Measurements from ENCODE around the gene SLC35F1.

DNA sequence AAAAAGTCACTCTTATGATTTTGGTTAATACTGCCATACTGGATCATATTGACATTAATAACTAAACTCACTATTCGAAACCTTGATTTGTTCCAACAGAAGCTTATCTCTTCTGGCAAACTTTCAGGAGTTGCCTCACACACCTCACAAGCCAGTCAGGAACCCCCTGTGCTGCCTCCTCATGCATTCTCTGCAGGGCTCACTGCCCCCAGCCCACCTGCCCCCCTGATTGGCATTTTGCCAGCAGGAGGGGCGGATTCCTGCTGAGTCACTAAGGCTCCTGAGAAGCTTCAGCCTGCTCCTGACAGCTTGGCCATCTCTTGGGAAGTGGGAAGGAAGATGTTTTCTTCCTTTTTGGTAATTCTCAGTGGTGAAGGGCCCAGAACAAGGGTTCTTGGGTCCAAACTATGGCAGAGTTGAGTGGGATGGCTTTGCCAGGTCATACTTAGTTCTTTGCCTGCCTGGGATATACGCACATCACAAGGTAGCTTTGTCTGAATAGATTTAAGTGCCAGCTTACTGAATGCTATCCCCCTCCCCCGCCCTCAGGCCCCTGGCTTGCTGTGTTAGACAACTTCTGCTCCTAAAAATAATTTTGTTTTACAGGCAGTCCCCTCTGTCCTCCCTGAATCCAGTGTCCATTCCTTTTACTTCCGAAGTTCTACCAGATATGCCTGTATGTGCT lies 31.4 kb downstream of the SLC35F1 start:
- TF ChIP-seq, protein P1, sequence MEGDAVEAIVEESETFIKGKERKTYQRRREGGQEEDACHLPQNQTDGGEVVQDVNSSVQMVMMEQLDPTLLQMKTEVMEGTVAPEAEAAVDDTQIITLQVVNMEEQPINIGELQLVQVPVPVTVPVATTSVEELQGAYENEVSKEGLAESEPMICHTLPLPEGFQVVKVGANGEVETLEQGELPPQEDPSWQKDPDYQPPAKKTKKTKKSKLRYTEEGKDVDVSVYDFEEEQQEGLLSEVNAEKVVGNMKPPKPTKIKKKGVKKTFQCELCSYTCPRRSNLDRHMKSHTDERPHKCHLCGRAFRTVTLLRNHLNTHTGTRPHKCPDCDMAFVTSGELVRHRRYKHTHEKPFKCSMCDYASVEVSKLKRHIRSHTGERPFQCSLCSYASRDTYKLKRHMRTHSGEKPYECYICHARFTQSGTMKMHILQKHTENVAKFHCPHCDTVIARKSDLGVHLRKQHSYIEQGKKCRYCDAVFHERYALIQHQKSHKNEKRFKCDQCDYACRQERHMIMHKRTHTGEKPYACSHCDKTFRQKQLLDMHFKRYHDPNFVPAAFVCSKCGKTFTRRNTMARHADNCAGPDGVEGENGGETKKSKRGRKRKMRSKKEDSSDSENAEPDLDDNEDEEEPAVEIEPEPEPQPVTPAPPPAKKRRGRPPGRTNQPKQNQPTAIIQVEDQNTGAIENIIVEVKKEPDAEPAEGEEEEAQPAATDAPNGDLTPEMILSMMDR (optimal IDR thresholded peaks at IDR 0.05 in 1 of 3, IDR thresholded peaks at IDR 0.05 in 1 of 3, conservative IDR thresholded peaks at IDR 0.05 in 1 of 3; ENCODE audit: extremely low read depth in 1 of 3, insufficient read depth in 2 of 3, low read length in 3 of 3) = no peak
- no peak for TF ChIP-seq EZH2 (IDR thresholded peaks at IDR 0.05; ENCODE audit: low read length)
